Breast epithelium (tissue), 3 donors: ENCODE results near the gene SYNDIG1.

Experiments
- CTCF ChIP-seq, 3 donors: fragments of 450-650 bp; IDR thresholded peaks; one replicate each; pipeline ENCODE4 v1.5.1; 2016 to 2017; ENCODE audit warnings: antibody characterized with exemption in 3 of 3, mild to moderate bottlenecking in 3 of 3, moderate library complexity in 3 of 3
- POLR2A ChIP-seq: fragments of 450-650 bp; IDR thresholded peaks from one replicate; pipeline ENCODE4 v1.6.1; 2016; ENCODE audit warnings: antibody characterized with exemption, mild to moderate bottlenecking, moderate library complexity
- POLR2AphosphoS5 ChIP-seq, 3 donors: sonication (generic); formaldehyde crosslinking; IDR thresholded peaks; one replicate each; pipeline ENCODE4 v1.6.1; 2017; ENCODE audit warnings: antibody characterized with exemption in 3 of 3

GRCh38 chr20:24487240-24487639, 17.8 kb downstream of the SYNDIG1 start:
- no peak for TF ChIP-seq CTCF (IDR thresholded peaks at IDR 0.05)
- no peak for TF ChIP-seq POLR2A
- no peak for TF ChIP-seq POLR2AphosphoS5 (IDR thresholded peaks at IDR 0.05)
